Glomerular endothelial cell (primary cell): ENCODE results near the gene CNKSR3. TPM values are rescaled to one million over a fixed set of nuclear protein-coding genes. Genes with fewer than 3 reads are reported as not detected.

ENCODE experiments used
- DNase-seq: peaks from one replicate; pipeline ENCODE4 v3.0.0-alpha.2; 2011; ENCODE audit warnings: low read depth, low spot score; ENCODE audit errors: extremely low read depth
- total RNA-seq: library from RNA; depleted of rRNA; stranded (reverse); fragments of >200 nt; gene quantifications from 2 replicates; pipeline ENCODE4 v1.2.3, GENCODE V29; 2015

CNKSR3 gene
- total RNA-seq, 1 donor from 2014 or later, result 13.3 TPM

GRCh38 chr6:154481521-154482013 lies 28.9 kb downstream of the CNKSR3 start:
- DNase-seq, result no peak

- no peak for DNase-seq
These were observed 30.5 kb downstream of the CNKSR3 start for GRCh38 chr6:154479771-154480639.

- no peak for DNase-seq
These were observed 31.1 kb downstream of the CNKSR3 start for GRCh38 chr6:154479351-154479769.

GRCh38 chr6:154478701-154479060 lies 31.8 kb downstream of the CNKSR3 start:
- no peak for DNase-seq

GRCh38 chr6:154478021-154478700 lies 32.3 kb downstream of the CNKSR3 start:
- DNase-seq, result no peak

- no peak for DNase-seq
These were observed 34.0 kb downstream of the CNKSR3 start for GRCh38 chr6:154476494-154476893.

- no peak for DNase-seq
These were observed 35.6 kb downstream of the CNKSR3 start for GRCh38 chr6:154474648-154475428.

GRCh38 chr6:154473324-154473723 lies 37.2 kb downstream of the CNKSR3 start:
- DNase-seq, result no peak

- DNase-seq, result no peak
These were observed 38.7 kb downstream of the CNKSR3 start for GRCh38 chr6:154471609-154472362.

GRCh38 chr6:154469306-154469935 lies 41.1 kb downstream of the CNKSR3 start:
- no peak for DNase-seq

- no peak for DNase-seq
These were observed 41.7 kb downstream of the CNKSR3 start for GRCh38 chr6:154468760-154469159.

GRCh38 chr6:154466971-154467679 lies 43.4 kb downstream of the CNKSR3 start:
- DNase-seq, result no peak

- no peak for DNase-seq
These were observed 44.3 kb downstream of the CNKSR3 start for GRCh38 chr6:154466139-154466538.

- DNase-seq, result no peak
These were observed 46.7 kb downstream of the CNKSR3 start for GRCh38 chr6:154463573-154464419.

GRCh38 chr6:154462425-154462824 lies 48.1 kb downstream of the CNKSR3 start:
- no peak for DNase-seq

GRCh38 chr6:154461348-154461747 lies 49.1 kb downstream of the CNKSR3 start:
- DNase-seq, result no peak

GRCh38 chr6:154460306-154461071 lies 50.0 kb downstream of the CNKSR3 start:
- no peak for DNase-seq

GRCh38 chr6:154459513-154459912 lies 51.0 kb downstream of the CNKSR3 start:
- DNase-seq, result no peak
